OCI-LY7 (cell line): Measurements from ENCODE around the gene ZNF341. TPM values are rescaled to one million over a fixed set of nuclear protein-coding genes. Genes with fewer than 3 reads are reported as not detected.

Experiments used
- BruUV-seq: library from RNA; stranded (reverse); fragments of 400-500 nt; replicated peaks from 2 replicates; lab custom pipeline; 2021; lab: Mats Ljungman, UMichigan
- CTCF ChIA-PET: fragments of 300-600 bp; sonication (Branson Sonifier 250); formaldehyde crosslinking; loops from one replicate; lab custom pipeline; 2022; ENCODE audit warnings: antibody characterized with exemption; ENCODE audit not compliant: unreplicated experiment; lab: Charles Lee
- POLR2A ChIA-PET: fragments of 300-600 bp; sonication (Branson Sonifier 250); formaldehyde crosslinking; loops from one replicate; lab custom pipeline; 2022; ENCODE audit warnings: antibody characterized with exemption; lab: Charles Lee
- DNase-seq: peaks from one replicate; pipeline ENCODE4 v3.0.0-alpha.2; 2015; ENCODE audit warnings: low spot score
- H2AFZ ChIP-seq: fragments of 200-600 bp; sonication (generic), shearing (Covaris generic); 2 replicates; pipeline ENCODE4 v1.6.1; 2014; ENCODE audit warnings: mild to moderate bottlenecking, antibody characterized with exemption, low read length, moderate library complexity
- H3K27ac ChIP-seq: fragments of 200-600 bp; sonication (generic); 2 replicates; pipeline ENCODE4 v1.5.1; 2014; ENCODE audit warnings: mixed run types, low read depth, mild to moderate bottlenecking, moderate library complexity, low read length, inconsistent platforms; ENCODE audit not compliant: poor library complexity, severe bottlenecking
- H3K36me3 ChIP-seq: fragments of 200-600 bp; sonication (generic); 2 replicates; pipeline ENCODE4 v1.6.1; 2014; ENCODE audit warnings: mild to moderate bottlenecking, antibody characterized with exemption, low read length, moderate library complexity, mixed read lengths; ENCODE audit not compliant: insufficient read depth
- H3K4me1 ChIP-seq: fragments of 200-600 bp; sonication (generic); 2 replicates; pipeline ENCODE4 v1.5.1; 2014; ENCODE audit warnings: mild to moderate bottlenecking, low read length; ENCODE audit not compliant: insufficient read depth, poor library complexity, severe bottlenecking
- H3K4me2 ChIP-seq: fragments of 200-600 bp; sonication (generic); 2 replicates; pipeline ENCODE4 v1.6.1; 2014; ENCODE audit warnings: mild to moderate bottlenecking, low read length
- H3K4me3 ChIP-seq: fragments of 200-600 bp; sonication (generic); 2 replicates; pipeline ENCODE4 v1.5.1; 2014; ENCODE audit warnings: mild to moderate bottlenecking, low read depth, low read length; ENCODE audit not compliant: poor library complexity, severe bottlenecking
- H3K79me2 ChIP-seq: fragments of 200-600 bp; sonication (generic); 2 replicates; pipeline ENCODE4 v1.6.1; 2016; ENCODE audit warnings: low read depth, mild to moderate bottlenecking, low read length, moderate library complexity, mixed read lengths; ENCODE audit not compliant: insufficient read depth
- H3K9me2 ChIP-seq: fragments of 200-600 bp; sonication (generic); 2 replicates; pipeline ENCODE4 v1.6.1; 2016; ENCODE audit warnings: mild to moderate bottlenecking, low read length, mixed read lengths; ENCODE audit not compliant: insufficient read depth
- H3K9me3 ChIP-seq: fragments of 200-600 bp; sonication (generic); 2 replicates; pipeline ENCODE4 v1.6.1; 2014; ENCODE audit warnings: mild to moderate bottlenecking, mixed run types, low read length, mixed read lengths
- H4K20me1 ChIP-seq: fragments of 200-600 bp; sonication (generic); 2 replicates; pipeline ENCODE4 v1.6.1; 2014; ENCODE audit warnings: mild to moderate bottlenecking, antibody characterized with exemption, low read length, moderate library complexity, mixed read lengths; ENCODE audit not compliant: insufficient read depth
- EZH2phosphoT487 ChIP-seq: fragments of 200-600 bp; sonication (generic); IDR thresholded peaks from 2 replicates; pipeline ENCODE4 v1.6.1; 2018; ENCODE audit warnings: low read depth, borderline replicate concordance, mild to moderate bottlenecking, mixed run types, antibody characterized with exemption, low read length, moderate library complexity, mixed read lengths
- intact Hi-C: fragments of 100-400 bp; cut with micrococcal nuclease; formaldehyde crosslinking; loops from one replicate; pipeline ENCODE4 v1.10.0; 2022; ENCODE audit not compliant: unreplicated experiment
- total RNA-seq, 2 experiments: library from RNA; depleted of rRNA in 1 of 2; stranded (reverse); fragments of >200 nt in 1 of 2; shearing (Covaris generic) in 1 of 2; gene quantifications; 2 replicates each; pipeline ENCODE4 v1.2.3, GENCODE V29; 2014 to 2022
- TF ChIP-seq, protein P1 (sequence below): fragments of 200-600 bp; sonication (generic); conservative IDR thresholded peaks from 2 replicates; pipeline ENCODE4 v1.5.1; 2014; ENCODE audit warnings: mild to moderate bottlenecking, antibody characterized with exemption, low read length, moderate library complexity, mixed read lengths

Gene ZNF341
- total RNA-seq, 2 experiments from 2014 or later: 3.2 to 7.7 TPM

DNA sequence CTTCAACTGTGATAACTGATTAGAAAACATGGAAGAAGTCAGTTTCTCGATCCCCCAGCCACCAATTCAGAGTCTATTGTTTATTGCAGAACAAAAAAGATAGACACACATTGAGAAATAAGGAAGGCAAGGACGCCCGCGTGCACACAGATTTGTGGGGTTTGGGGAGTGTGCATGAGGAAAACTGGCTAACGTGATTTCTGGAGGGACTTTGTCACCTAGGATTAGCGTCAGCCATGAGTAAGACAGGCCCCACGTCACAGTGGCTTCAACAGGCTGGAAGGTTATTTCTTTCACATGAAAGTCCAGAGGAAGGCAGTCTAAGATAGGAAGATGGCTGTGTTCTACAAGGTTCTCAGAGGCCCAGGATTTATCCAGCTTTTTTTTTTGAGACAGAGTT is 7.7 kb downstream of the ZNF341 start:
- Histone ChIP-seq H3K4me1 (peaks cover 2% of the 10 kb centered on the region), H3K9me3 (peaks cover 16% of the 10 kb centered on the region), H3K4me3 (no peak overlapping the region), H2AFZ (no peak overlapping the region), H4K20me1 (no peaks in the 10 kb centered on the region), H3K9me2 (no peaks in the 10 kb centered on the region), H3K4me2 (no peak overlapping the region), H3K36me3 (peaks cover 4% of the 10 kb centered on the region; the same call in 1 of the 2 replicates), H3K27ac (no peak overlapping the region), H3K79me2 (no peaks in the 10 kb centered on the region)
- no TSS peak for BruUV-seq
- DNase-seq: no peak
- TF ChIP-seq EZH2phosphoT487: no peak
- TF ChIP-seq, protein P1, sequence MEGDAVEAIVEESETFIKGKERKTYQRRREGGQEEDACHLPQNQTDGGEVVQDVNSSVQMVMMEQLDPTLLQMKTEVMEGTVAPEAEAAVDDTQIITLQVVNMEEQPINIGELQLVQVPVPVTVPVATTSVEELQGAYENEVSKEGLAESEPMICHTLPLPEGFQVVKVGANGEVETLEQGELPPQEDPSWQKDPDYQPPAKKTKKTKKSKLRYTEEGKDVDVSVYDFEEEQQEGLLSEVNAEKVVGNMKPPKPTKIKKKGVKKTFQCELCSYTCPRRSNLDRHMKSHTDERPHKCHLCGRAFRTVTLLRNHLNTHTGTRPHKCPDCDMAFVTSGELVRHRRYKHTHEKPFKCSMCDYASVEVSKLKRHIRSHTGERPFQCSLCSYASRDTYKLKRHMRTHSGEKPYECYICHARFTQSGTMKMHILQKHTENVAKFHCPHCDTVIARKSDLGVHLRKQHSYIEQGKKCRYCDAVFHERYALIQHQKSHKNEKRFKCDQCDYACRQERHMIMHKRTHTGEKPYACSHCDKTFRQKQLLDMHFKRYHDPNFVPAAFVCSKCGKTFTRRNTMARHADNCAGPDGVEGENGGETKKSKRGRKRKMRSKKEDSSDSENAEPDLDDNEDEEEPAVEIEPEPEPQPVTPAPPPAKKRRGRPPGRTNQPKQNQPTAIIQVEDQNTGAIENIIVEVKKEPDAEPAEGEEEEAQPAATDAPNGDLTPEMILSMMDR: no peak
- ChIA-PET CTCF (no interaction called here), POLR2A (no interaction called here)
- intact Hi-C loops: no loop called here

DNA sequence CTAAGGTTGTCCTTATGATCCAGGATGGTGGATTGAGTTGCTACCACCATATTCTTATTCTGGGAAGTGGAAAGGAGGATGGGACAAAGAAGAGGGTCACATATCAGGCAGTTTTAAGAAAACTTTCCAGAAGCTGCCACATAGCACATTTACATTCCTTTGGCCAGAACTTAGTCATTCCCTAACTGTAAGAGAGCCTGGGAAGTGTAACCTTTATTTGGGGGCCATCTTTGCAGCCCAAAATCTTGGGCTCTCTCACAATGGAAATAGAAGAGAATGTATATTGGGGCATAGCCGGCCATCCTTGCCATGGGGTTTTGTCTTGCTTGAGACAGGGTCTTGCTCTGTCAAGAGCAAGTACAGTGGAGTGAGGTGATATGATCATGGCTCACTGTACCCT is 8.4 kb downstream of the ZNF341 start:
- no peak for DNase-seq
- H3K79me2 ChIP-seq: no peaks in the 10 kb centered on the region
- H4K20me1 ChIP-seq: no peaks in the 10 kb centered on the region
- no peak overlapping the region for H3K27ac ChIP-seq
- CTCF ChIA-PET: no interaction called here
- H3K36me3 ChIP-seq: peaks cover 8% of the 10 kb centered on the region
- intact Hi-C loops: no loop called here
- TF ChIP-seq EZH2phosphoT487: no peak
- TF ChIP-seq, protein P1: no peak
- H3K4me1 ChIP-seq: no peaks in the 10 kb centered on the region
- no peaks in the 10 kb centered on the region for H3K9me2 ChIP-seq
- BruUV-seq: no TSS peak
- no peak overlapping the region for H3K4me3 ChIP-seq
- no peak overlapping the region for H3K4me2 ChIP-seq
- POLR2A ChIA-PET: no interaction called here
- H3K9me3 ChIP-seq: peaks cover 16% of the 10 kb centered on the region
- no peak overlapping the region for H2AFZ ChIP-seq

DNA sequence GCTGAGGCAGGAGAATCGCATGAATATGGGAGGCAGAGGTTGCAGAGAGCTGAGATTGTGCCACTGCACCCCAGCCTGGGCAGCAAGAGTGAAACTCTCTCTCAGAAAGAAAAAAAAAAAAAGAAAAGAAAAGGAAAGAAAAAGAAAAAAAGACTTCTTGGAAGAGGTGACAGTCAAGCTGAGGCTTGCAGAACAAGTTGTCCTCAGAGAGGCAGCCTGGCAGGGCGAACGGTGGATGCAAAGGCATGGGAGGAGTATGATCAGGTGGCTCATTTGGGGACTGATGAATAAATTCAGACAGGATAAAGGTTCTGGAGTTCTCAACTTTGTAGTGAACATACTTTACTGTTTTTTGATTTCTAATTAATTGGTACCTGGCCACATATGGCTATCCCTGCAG is 12.4 kb downstream of the ZNF341 start:
- TF ChIP-seq, protein P1: no peak
- no peak for TF ChIP-seq EZH2phosphoT487
- no peak overlapping the region for H2AFZ ChIP-seq
- no peaks in the 10 kb centered on the region for H3K9me2 ChIP-seq
- no peaks in the 10 kb centered on the region for H3K9me3 ChIP-seq
- CTCF ChIA-PET: interaction anchor here (0.6 kb wide), 1 partner anchor 966 kb away, joined by 4 read pairs; no protein-coding TSS in a partner anchor
- POLR2A ChIA-PET: no interaction called here
- BruUV-seq: no TSS peak
- no peaks in the 10 kb centered on the region for H4K20me1 ChIP-seq
- no peaks in the 10 kb centered on the region for H3K4me1 ChIP-seq
- H3K36me3 ChIP-seq: peaks cover 5% of the 10 kb centered on the region
- DNase-seq: no peak
- H3K27ac ChIP-seq: no peak overlapping the region
- H3K4me3 ChIP-seq: no peak overlapping the region
- H3K4me2 ChIP-seq: no peak overlapping the region
- no peaks in the 10 kb centered on the region for H3K79me2 ChIP-seq
- intact Hi-C loops: no loop called here
